Lower lobe of right lung (tissue), 2 donors: ENCODE results near the gene HMGXB4. TPM values are rescaled to one million over a fixed set of nuclear protein-coding genes. Genes with fewer than 3 reads are reported as not detected.

Source experiments
- ATAC-seq, 2 donors: fragments of 200-7000 bp; cut with Tn5 transposase; one replicate each; pipeline ENCODE4 v1.9.1; 2020 to 2022; ENCODE audit warnings: mild to moderate bottlenecking in 2 of 2, moderate library complexity in 2 of 2
- DNase-seq: peaks from one replicate; pipeline ENCODE4 v3.0.0-alpha.2; 2020
- H3K27ac ChIP-seq: fragments of 200-600 bp; one replicate; pipeline ENCODE4 v1.8.0; 2022
- H3K27me3 ChIP-seq: fragments of 200-600 bp; one replicate; pipeline ENCODE4 v1.8.0; 2022; ENCODE audit warnings: low read depth
- H3K36me3 ChIP-seq: fragments of 200-600 bp; one replicate; pipeline ENCODE4 v1.8.0; 2022; ENCODE audit warnings: mild to moderate bottlenecking
- H3K4me1 ChIP-seq: fragments of 200-600 bp; one replicate; pipeline ENCODE4 v1.8.0; 2022
- H3K4me3 ChIP-seq: fragments of 200-600 bp; one replicate; pipeline ENCODE4 v1.8.0; 2022; ENCODE audit warnings: mild to moderate bottlenecking
- H3K9me3 ChIP-seq: fragments of 200-600 bp; one replicate; pipeline ENCODE4 v1.8.0; 2022
- intact Hi-C: fragments of 100-400 bp; cut with DNase I; formaldehyde crosslinking; loops from one replicate; pipeline ENCODE4 v1.11.0; 2022
- total RNA-seq: library from RNA; stranded (reverse); fragmentation: NEBNext Ultra II Directional; extraction: Animal tissue kit (Norgen Biotek cat#: 25700); gene quantifications from one replicate; pipeline ENCODE4 v1.2.1, GENCODE V29; 2021
- TF ChIP-seq, protein P1 (sequence below): fragments of 200-600 bp; IDR thresholded peaks from one replicate; pipeline ENCODE4 v1.8.0; 2022; ENCODE audit warnings: antibody characterized with exemption, mild to moderate bottlenecking
- donor health status: DM: no; HTN: yes; CAD: no; lungs with severe emphysema.

The HMGXB4 gene
- total RNA-seq, 1 donor from 2014 or later: 15.6 TPM

DNA sequence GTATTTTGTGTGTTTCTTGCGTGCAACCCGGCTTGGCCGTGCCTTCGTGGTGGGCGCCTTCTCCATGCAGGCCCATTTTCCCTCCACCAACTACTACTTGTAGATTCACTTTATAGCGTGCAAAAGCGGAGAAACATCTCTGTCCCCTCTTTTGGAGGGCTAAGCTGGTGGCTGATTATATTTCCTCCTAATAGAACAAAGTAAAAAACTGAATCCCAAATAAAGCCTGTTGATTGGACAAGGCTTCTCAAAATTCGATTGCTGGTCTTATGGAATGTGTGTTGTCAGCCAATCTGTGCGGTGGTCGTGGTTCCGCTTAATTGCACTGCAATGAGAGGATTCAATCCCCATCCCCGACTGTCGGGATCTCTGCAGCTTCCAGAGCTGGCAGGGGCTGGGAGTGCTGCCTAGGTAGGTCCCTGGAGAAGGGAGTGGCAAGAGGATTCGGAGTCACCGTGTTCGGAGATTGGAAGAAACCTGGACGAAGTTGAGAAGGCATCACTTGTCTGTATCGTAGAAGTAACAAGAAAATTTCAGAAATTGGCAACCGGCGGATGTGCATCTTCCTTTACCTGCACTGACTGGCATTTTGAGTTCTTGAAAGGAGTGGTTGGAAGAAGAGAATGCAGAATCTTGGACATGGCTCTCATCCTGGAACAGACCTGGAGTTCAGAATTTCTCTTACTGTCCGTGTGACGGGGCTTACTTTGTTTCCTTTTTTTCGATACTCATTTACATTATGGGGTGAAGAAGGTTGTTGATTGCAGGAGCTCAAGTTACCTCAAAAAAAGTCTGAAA, 1.1 kb downstream of the HMGXB4 start:
- no peaks in the 10 kb centered on the region for H3K9me3 ChIP-seq
- peaks cover 9% of the 10 kb centered on the region for H3K4me1 ChIP-seq
- H3K27me3 ChIP-seq: no peaks in the 10 kb centered on the region
- H3K4me3 ChIP-seq: peak overlapping the region; percentile 79
- no peak for ATAC-seq
- no peak for DNase-seq
- H3K36me3 ChIP-seq: peaks cover 13% of the 10 kb centered on the region
- peak overlapping the region; percentile 95 for H3K27ac ChIP-seq
- TF ChIP-seq, protein P1, sequence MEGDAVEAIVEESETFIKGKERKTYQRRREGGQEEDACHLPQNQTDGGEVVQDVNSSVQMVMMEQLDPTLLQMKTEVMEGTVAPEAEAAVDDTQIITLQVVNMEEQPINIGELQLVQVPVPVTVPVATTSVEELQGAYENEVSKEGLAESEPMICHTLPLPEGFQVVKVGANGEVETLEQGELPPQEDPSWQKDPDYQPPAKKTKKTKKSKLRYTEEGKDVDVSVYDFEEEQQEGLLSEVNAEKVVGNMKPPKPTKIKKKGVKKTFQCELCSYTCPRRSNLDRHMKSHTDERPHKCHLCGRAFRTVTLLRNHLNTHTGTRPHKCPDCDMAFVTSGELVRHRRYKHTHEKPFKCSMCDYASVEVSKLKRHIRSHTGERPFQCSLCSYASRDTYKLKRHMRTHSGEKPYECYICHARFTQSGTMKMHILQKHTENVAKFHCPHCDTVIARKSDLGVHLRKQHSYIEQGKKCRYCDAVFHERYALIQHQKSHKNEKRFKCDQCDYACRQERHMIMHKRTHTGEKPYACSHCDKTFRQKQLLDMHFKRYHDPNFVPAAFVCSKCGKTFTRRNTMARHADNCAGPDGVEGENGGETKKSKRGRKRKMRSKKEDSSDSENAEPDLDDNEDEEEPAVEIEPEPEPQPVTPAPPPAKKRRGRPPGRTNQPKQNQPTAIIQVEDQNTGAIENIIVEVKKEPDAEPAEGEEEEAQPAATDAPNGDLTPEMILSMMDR: no peak
- intact Hi-C loops: no loop called here

DNA sequence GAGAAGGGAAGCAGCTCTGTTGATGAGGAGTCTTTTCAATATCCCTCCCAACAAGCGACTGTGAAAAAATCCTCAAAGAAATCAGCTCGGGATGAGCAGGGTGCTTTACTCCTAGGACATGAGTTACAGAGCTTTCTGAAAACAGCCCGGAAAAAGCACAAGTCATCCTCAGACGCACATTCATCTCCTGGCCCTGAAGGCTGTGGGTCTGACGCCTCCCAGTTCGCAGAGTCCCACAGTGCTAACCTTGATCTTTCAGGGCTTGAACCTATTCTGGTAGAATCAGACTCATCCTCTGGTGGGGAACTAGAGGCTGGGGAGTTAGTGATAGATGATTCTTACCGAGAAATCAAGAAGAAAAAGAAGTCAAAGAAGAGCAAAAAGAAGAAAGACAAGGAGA, 7.7 kb downstream of the HMGXB4 start:
- H3K27ac ChIP-seq: no peak overlapping the region
- DNase-seq: no peak
- no peaks in the 10 kb centered on the region for H3K27me3 ChIP-seq
- no peak overlapping the region for H3K4me3 ChIP-seq
- H3K9me3 ChIP-seq: no peaks in the 10 kb centered on the region
- no peaks in the 10 kb centered on the region for H3K4me1 ChIP-seq
- intact Hi-C loops: no loop called here
- H3K36me3 ChIP-seq: peaks cover 78% of the 10 kb centered on the region
- TF ChIP-seq, protein P1: no peak
- ATAC-seq: no peak

DNA sequence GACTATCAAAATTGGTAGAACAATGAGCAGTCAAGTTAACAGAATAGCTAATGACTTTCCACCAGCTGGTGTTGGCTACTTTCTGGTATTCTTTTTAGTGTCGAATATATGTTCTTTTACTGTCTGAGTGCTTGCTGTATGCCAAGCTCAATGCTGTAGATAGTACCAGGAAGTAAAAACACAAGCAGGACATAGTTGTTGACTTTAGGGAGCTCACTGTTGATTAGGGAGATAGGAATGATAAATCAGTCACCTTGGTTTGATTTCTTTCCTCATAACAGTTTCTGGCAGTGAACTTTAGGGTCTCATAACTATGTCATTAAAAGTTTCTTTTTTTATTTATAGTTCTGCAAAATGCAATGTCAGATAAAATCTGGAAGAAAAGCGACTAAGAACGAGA, 9.0 kb downstream of the HMGXB4 start:
- Histone ChIP-seq H3K27ac (no peak overlapping the region), H3K27me3 (no peaks in the 10 kb centered on the region), H3K9me3 (no peaks in the 10 kb centered on the region), H3K36me3 (peaks cover 89% of the 10 kb centered on the region), H3K4me1 (no peaks in the 10 kb centered on the region), H3K4me3 (no peak overlapping the region)
- TF ChIP-seq, protein P1: no peak
- ATAC-seq (no peak), DNase-seq (no peak)
- intact Hi-C loops: no loop called here

DNA sequence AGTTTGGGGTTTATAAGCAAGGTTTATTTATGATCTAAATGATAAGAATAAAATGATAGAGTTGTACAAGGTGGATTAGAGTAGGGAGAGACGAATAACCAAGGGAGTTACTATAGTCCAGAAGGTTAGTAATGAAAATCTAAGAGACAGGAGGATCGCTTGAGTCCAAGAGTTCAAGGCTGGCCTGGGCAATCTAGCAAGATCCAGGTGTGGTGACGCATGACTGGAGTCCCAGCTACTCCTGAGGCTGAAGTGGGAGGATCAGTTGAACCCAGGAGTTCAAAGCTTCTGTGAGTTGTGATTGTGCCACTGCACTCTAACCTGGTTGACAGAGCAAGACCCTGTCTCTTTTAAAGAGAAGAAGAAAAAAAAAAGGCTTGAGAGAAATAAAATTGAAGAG, 12.3 kb downstream of the HMGXB4 start:
- H3K27me3 ChIP-seq: no peaks in the 10 kb centered on the region
- ATAC-seq (no peak), DNase-seq (no peak)
- H3K9me3 ChIP-seq: no peaks in the 10 kb centered on the region
- no peaks in the 10 kb centered on the region for H3K4me1 ChIP-seq
- no peak overlapping the region for H3K4me3 ChIP-seq
- no peak overlapping the region for H3K27ac ChIP-seq
- peaks cover 82% of the 10 kb centered on the region for H3K36me3 ChIP-seq
- TF ChIP-seq, protein P1: no peak
- intact Hi-C loops: no loop called here

DNA sequence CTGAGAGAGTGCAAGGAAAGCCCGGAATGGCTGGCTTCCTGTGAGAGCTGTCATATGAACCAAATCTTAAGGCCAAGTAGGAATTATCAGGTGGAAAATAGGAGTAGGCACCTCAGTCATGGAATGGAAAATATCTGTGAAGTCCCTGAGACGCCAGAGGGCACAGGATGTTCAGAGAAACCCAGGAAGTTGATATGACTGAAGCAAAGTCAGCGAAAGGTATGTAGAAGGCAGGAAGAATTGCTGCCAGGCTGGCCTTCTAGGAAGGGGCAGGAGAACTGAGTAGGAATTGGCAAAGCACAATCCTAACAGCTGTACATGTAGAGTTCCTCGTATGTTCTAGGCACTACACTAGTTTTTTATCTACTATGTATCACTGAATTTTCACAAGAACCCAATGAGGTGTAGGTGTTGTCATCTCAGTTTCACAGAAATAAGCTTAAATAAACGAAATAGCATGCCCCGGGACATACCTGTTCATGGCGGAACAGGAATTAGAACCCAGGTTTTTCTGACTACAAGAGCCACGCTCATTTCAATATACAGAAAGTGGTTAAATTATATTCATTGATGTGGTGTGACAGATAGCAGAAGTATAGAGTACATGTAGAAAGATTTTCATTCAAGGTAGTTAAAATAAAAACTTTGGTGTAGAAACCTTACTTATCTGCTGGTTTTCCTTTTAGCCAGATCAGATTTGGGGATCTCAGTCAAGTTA, 17.0 kb downstream of the HMGXB4 start:
- Histone ChIP-seq H3K36me3 (peaks cover 63% of the 10 kb centered on the region), H3K4me3 (no peak overlapping the region), H3K27ac (no peak overlapping the region), H3K4me1 (no peaks in the 10 kb centered on the region), H3K9me3 (no peaks in the 10 kb centered on the region), H3K27me3 (no peaks in the 10 kb centered on the region)
- DNase-seq (no peak), ATAC-seq (no peak)
- TF ChIP-seq, protein P1: no peak
- intact Hi-C loops: no loop called here
